DMS153 treated with DMSO at 0.1 percent for 48 hours (cell line): ENCODE results near the gene MPZL2.

Experiments
- DNase-seq: peaks from one replicate; lab custom pipeline; 2025; ENCODE audit not compliant: unreplicated experiment; lab: John Stamatoyannopoulos, UW

MPZL2 gene

DNA sequence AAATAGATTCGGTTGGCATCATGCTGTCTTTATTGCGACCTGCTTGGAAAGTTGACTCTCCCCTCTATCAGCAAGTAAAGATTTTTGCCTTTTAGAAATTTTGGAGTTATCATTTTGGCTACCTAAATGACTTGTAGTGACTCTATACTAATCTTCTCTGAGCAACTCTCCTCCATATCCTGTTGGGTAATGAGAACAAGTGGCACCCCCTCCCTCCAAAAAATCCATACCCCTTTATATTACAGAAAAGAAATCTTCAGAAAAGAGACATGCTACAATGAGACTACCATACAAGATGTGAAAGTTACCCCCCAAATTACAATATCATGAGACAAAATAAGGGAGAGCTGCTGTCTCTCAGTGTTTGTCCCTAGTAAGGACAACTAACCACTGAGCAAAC is 40.5 kb downstream of the MPZL2 start:
- DNase-seq = no peak

GRCh38 chr11:118222437-118222836 is 41.7 kb downstream of the MPZL2 start:
- DNase-seq = no peak

DNA sequence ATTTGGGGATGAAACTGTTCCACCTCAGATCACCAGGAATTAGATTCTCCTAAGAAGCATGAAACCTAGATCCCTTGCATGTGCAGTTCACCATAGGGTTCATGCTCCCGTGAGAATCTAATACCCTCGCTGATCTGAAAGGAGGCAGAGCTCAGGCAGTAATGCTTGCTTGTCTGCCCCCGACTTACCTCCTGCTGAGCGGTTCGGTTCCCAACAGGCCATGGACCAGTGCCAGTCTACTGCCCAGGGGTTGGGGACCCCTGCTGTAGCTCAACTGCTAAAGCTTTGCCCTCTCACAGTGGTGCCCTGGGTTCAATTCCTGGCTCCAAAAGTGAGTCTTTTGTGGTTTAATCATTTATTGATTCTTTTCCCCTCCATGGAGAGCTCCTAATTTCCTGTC is 42.7 kb downstream of the MPZL2 start:
- DNase-seq = no peak

DNA sequence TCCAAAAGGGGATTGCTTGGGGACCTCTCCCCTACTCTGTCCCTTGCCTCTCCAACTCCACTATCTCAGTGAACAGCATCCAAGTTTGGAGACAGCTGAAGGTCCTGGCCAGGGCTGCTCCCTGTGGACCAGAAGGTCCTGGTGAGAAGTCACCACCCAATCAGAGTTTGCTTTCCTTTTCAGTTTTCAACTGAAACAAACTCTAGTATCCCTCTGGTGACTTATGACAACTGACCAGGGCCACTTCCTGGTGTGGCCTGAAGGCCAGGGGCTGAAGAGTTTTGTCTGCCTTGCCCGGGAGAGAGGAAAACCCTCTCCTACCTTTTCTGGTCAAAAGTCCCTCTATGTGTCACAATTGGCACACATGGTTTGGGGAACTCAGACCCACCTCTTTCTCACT is 44.4 kb downstream of the MPZL2 start:
- no peak for DNase-seq

- DNase-seq = no peak
Observed at GRCh38 chr11:118219244-118219643, 44.9 kb downstream of the MPZL2 start.

GRCh38 chr11:118217575-118217974 is 46.5 kb downstream of the MPZL2 start:
- no peak for DNase-seq

DNA sequence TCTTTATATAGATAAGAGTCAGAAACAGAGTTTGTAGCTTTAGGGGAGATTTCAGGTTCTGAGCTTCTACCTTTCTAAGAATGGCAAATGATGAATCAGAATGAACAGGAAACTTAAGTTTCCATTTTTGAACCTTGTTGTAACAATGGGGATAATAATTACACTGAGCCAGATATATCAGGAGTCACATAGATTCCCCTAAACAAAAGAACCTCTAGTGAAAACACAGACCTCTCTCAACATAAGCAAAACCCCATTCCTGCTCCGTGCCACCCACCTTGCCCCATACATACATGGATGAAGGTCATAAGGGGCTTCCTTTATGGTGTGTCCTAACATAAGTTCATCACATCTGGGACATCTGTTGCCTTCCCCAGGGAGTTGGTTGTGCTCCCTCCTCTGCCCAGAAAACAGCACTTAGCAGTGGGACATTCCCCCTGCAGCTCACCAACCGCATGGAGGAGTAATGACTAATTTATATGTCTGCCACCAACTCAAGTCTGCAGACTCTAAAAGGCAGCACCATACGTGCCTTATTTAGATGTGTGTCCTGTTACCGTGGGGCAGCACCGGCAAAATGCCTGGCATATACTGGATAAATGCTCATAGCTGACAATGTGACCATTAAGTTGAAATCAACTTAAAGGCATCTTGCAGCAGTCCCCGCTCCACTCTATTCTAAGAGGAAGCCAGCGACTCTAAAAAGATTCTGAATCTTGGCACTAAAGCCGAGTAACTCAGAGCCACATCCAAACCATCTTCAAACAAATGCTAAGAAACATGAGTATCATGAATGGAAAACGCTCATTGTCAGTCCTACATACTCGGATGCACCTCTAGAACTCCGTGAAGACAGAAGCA is 47.2 kb downstream of the MPZL2 start:
- no peak for DNase-seq

- DNase-seq = no peak
Observed at GRCh38 chr11:118215765-118216164, 48.3 kb downstream of the MPZL2 start.

- DNase-seq = no peak
Observed at GRCh38 chr11:118215262-118215661, 48.8 kb downstream of the MPZL2 start.

DNA sequence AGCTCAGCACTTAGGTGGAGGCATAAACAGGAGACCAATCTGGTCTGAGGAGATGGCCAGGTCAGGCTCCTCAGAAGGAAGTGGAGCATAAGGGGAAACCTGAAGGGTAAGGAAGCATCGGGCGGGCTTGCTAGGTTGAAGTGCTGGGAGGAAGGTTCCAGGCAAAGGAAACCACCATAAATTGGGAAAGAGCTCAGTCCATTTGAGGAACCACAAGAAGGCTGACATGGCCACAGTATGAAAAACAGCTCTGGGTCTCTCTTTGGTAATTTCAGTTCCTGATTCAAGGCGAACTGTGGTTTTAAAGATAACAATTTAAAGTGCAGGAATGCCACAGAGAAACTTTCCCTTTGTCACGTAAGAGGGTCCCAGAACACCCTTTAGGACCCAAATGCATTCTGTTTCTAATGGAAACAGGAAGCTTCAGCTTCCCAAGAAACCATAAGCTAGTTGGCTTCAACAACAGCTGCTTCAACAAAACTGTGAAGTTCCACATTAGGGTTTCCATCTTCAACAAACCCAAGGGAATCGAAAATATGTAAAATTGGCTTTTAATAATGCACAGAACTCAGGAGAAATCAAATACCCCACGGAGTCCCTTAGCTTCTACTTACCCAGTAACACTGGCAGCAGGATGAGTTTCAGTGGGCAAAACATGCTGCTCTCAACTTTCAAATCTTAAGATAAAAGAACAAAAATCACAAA is 49.7 kb downstream of the MPZL2 start:
- no peak for DNase-seq

- DNase-seq = no peak
Observed at GRCh38 chr11:118213781-118214180, 50.3 kb downstream of the MPZL2 start.

- DNase-seq = no peak
Observed at GRCh38 chr11:118213201-118213600, 50.9 kb downstream of the MPZL2 start.

DNA sequence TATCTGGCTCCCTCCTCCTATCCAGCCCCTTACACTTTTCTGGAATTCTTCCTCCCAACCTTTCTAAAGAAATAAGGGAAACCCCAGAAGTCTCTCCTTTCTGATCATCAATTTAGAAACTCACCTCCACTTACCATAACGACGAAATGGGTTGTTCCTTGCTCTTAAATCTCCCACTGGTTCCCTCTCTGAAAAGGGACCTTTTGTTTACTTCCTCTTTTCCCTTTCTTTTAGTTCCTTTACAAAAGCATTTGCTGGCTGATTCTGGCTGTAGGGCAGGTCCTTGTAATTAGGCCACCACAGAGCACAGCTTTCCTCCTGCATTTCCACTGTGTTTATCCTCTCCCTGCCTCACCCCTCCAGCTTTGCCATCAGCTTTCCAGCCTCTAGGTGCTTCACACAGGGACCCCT is 51.3 kb downstream of the MPZL2 start:
- DNase-seq = no peak

- DNase-seq = no peak
Observed at GRCh38 chr11:118212131-118212725, 51.9 kb downstream of the MPZL2 start.

DNA sequence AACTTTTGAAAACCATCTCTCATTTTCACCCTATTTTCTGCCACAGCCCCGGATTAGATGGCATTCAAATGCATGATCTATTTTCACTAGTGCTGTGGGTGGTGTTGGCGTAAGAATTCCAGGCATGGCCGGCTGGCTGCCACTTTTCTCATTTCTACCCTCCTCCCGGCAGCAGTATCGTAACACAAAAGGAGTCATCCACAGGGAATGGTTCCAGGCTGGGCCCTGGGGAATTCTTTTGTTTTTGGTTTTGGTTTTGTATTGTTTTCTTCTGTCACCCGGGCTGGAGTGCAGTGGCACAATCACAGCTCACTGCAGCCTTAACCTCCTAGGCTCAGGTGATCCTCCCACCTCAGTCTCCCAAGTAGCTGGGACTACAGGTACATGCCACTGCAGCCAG is 53.1 kb downstream of the MPZL2 start:
- no peak for DNase-seq

- no peak for DNase-seq
Observed at GRCh38 chr11:118210323-118210722, 53.8 kb downstream of the MPZL2 start.

DNA sequence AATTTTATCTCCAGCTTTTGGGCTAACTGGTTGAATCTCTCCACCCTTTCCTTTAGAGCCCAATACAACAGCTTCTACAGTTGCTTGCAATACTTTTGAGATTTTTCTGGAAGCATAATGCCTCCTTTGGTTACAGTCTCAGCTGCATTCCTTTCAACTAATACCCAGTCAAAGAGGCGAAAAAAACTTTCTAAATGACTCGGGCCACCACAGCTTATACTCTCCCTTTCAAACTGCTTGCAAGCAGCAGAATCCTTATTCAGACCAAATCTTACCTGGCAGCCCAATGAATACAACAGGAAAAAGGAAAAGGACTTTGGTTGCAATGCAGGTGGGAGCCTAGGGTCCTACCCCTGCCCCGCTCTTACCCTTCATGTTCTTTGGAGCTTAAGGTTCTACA is 55.1 kb downstream of the MPZL2 start:
- no peak for DNase-seq

DNA sequence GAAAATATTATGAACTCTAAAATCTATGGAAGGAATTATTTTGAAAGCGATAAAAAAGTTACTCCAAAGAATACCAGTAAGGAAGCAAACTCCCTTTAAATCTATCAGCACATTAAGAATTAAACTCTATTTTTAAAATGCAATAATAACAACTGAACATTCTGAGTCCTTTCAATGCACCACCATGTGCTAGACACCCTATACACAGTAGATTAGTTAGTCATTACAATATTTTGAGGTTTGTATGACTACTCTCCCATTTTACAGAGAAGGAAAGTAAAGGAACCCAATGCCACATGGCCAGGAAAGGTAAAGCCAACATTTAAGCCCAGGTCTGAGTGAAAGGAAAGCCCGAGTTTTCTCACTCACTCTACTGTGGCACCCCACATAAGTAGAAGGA is 57.0 kb downstream of the MPZL2 start:
- DNase-seq = no peak

- DNase-seq = no peak
Observed at GRCh38 chr11:118206391-118207031, 57.6 kb downstream of the MPZL2 start.

- DNase-seq = no peak
Observed at GRCh38 chr11:118205606-118206378, 58.3 kb downstream of the MPZL2 start.
